ENCODE measurements around the gene CNTNAP2. TPM values are rescaled to one million over a fixed set of nuclear protein-coding genes. Genes with fewer than 3 reads are reported as not detected.
"Not testable (repeated sequence)": the region's sequence is repeated elsewhere in the genome, so short reads cannot be mapped to it uniquely, and the experiment has no call there.

The CNTNAP2 gene
- polyA plus RNA-seq, 1 experiment = not detected

- DNase-seq (ENCODE audit: low read depth) = no peak
- Histone ChIP-seq H3K4me3 (ENCODE audit: low read depth, low read length) (no peak overlapping the region), H3K36me3 (ENCODE audit: control insufficient read depth, insufficient read depth, low read length) (no peaks in the 10 kb centered on the region), H3K27me3 (ENCODE audit: control insufficient read depth, insufficient read depth, low read length) (no peaks in the 10 kb centered on the region)
- TF ChIP-seq CTCF (IDR thresholded peaks at IDR 0.05; ENCODE audit: insufficient read depth, low read depth, low read length) = no peak
- CTCF ChIA-PET = interaction anchor here (0.7 kb wide), 1 partner anchor 33 kb away, joined by 3 read pairs; no protein-coding TSS in a partner anchor
- POLR2A ChIA-PET = no interaction called here
Observed at GRCh38 chr7:148419856-148420832, 2303.5 kb downstream of the CNTNAP2 start.

GRCh38 chr7:148422030-148422429, 2305.4 kb downstream of the CNTNAP2 start:
- ChIA-PET POLR2A (no interaction called here), CTCF (no interaction called here)
- H3K36me3 ChIP-seq (ENCODE audit: control insufficient read depth, insufficient read depth, low read length) = no peaks in the 10 kb centered on the region
- no peak for DNase-seq (ENCODE audit: low read depth)
- no peak for TF ChIP-seq CTCF (IDR thresholded peaks at IDR 0.05; ENCODE audit: insufficient read depth, low read depth, low read length)
- H3K4me3 ChIP-seq (ENCODE audit: low read depth, low read length) = no peak overlapping the region
- H3K27me3 ChIP-seq (ENCODE audit: control insufficient read depth, insufficient read depth, low read length) = no peaks in the 10 kb centered on the region

GRCh38 chr7:148426393-148426792, 2309.8 kb downstream of the CNTNAP2 start:
- CTCF ChIA-PET; POLR2A ChIA-PET; H3K4me3 ChIP-seq (ENCODE audit: low read depth, low read length); H3K27me3 ChIP-seq (ENCODE audit: control insufficient read depth, insufficient read depth, low read length); H3K36me3 ChIP-seq (ENCODE audit: control insufficient read depth, insufficient read depth, low read length); DNase-seq (ENCODE audit: low read depth): not testable (repeated sequence)

GRCh38 chr7:148430690-148431089, 2314.1 kb downstream of the CNTNAP2 start:
- CTCF ChIA-PET; H3K36me3 ChIP-seq (ENCODE audit: control insufficient read depth, insufficient read depth, low read length): not testable (repeated sequence)

GRCh38 chr7:148433521-148434180, 2317.1 kb downstream of the CNTNAP2 start:
- ChIA-PET CTCF (no interaction called here), POLR2A (no interaction called here)
- DNase-seq (ENCODE audit: low read depth) = no peak
- Histone ChIP-seq H3K4me3 (ENCODE audit: low read depth, low read length) (no peak overlapping the region), H3K27me3 (ENCODE audit: control insufficient read depth, insufficient read depth, low read length) (no peaks in the 10 kb centered on the region), H3K36me3 (ENCODE audit: control insufficient read depth, insufficient read depth, low read length) (no peaks in the 10 kb centered on the region)
- no peak for TF ChIP-seq CTCF (IDR thresholded peaks at IDR 0.05; ENCODE audit: insufficient read depth, low read depth, low read length)

More at GRCh38 chr7:148430690-148431089, 2314.1 kb downstream of the CNTNAP2 start:
- POLR2A ChIA-PET; H3K4me3 ChIP-seq (ENCODE audit: low read depth, low read length); H3K27me3 ChIP-seq (ENCODE audit: control insufficient read depth, insufficient read depth, low read length); DNase-seq (ENCODE audit: low read depth): not testable (repeated sequence)

GRCh38 chr7:148434181-148434757, 2317.7 kb downstream of the CNTNAP2 start:
- H3K36me3 ChIP-seq (ENCODE audit: control insufficient read depth, insufficient read depth, low read length) = no peaks in the 10 kb centered on the region
- CTCF ChIA-PET = no interaction called here
- no peaks in the 10 kb centered on the region for H3K27me3 ChIP-seq (ENCODE audit: control insufficient read depth, insufficient read depth, low read length)
- POLR2A ChIA-PET = no interaction called here
- DNase-seq (ENCODE audit: low read depth) = no peak
- no peak for TF ChIP-seq CTCF (IDR thresholded peaks at IDR 0.05; ENCODE audit: insufficient read depth, low read depth, low read length)
- no peak overlapping the region for H3K4me3 ChIP-seq (ENCODE audit: low read depth, low read length)

Measured in BJ (cell line).